Neuron (in vitro differentiated cells): ENCODE data around the gene NOS3.
"Not testable (repeated sequence)": the region's sequence is repeated elsewhere in the genome, so short reads cannot be mapped to it uniquely, and the experiment has no call there.

Experiments used
- H2AFZ ChIP-seq: one replicate; pipeline ENCODE4 v1.6.1; 2013; ENCODE audit warnings: low read depth, mild to moderate bottlenecking, inconsistent platforms, low read length, moderate library complexity
- H3K27me3 ChIP-seq: one replicate; pipeline ENCODE4 v1.6.1; 2013; ENCODE audit warnings: low read length; ENCODE audit not compliant: insufficient read depth
- H3K36me3 ChIP-seq: one replicate; pipeline ENCODE4 v1.6.1; 2013; ENCODE audit warnings: low read length; ENCODE audit not compliant: insufficient read depth
- H3K4me1 ChIP-seq: one replicate; pipeline ENCODE4 v1.6.1; 2013; ENCODE audit warnings: low read length; ENCODE audit not compliant: insufficient read depth
- H3K4me3 ChIP-seq: 2 replicates; pipeline ENCODE4 v1.5.1; 2013; ENCODE audit warnings: mild to moderate bottlenecking, low read length, moderate library complexity
- H3K9me3 ChIP-seq: one replicate; pipeline ENCODE4 v1.6.1; 2013; ENCODE audit warnings: low read length

The NOS3 gene

GRCh38 chr7:151017370-151017952 is 26.6 kb downstream of the NOS3 start:
- Histone ChIP-seq H3K4me1 (peaks cover 18% of the 10 kb centered on the region), H3K9me3 (no peaks in the 10 kb centered on the region), H3K27me3 (no peaks in the 10 kb centered on the region), H3K4me3 (peak overlapping the region; percentile 29), H2AFZ (peak overlapping the region; percentile 5), H3K36me3 (no peaks in the 10 kb centered on the region)

GRCh38 chr7:151017953-151018420 is 27.2 kb downstream of the NOS3 start:
- H3K4me3 ChIP-seq, result peak overlapping the region; percentile 29
- peak overlapping the region; percentile 5 for H2AFZ ChIP-seq
- no peaks in the 10 kb centered on the region for H3K27me3 ChIP-seq
- no peaks in the 10 kb centered on the region for H3K36me3 ChIP-seq
- H3K4me1 ChIP-seq, result peaks cover 18% of the 10 kb centered on the region
- H3K9me3 ChIP-seq, result no peaks in the 10 kb centered on the region

- H3K4me3 ChIP-seq, result no peak overlapping the region
- H3K36me3 ChIP-seq, result no peaks in the 10 kb centered on the region
- peaks cover 18% of the 10 kb centered on the region for H3K4me1 ChIP-seq
- peak overlapping the region; percentile 5 for H2AFZ ChIP-seq
- H3K27me3 ChIP-seq, result no peaks in the 10 kb centered on the region
- H3K9me3 ChIP-seq, result no peaks in the 10 kb centered on the region
These were observed 27.8 kb downstream of the NOS3 start for GRCh38 chr7:151018421-151019129.

- H3K4me3 ChIP-seq, result no peak overlapping the region
- H2AFZ ChIP-seq, result no peak overlapping the region
- no peaks in the 10 kb centered on the region for H3K27me3 ChIP-seq
- H3K9me3 ChIP-seq, result no peaks in the 10 kb centered on the region
- H3K4me1 ChIP-seq, result peaks cover 18% of the 10 kb centered on the region
- H3K36me3 ChIP-seq, result no peaks in the 10 kb centered on the region
These were observed 28.3 kb downstream of the NOS3 start for GRCh38 chr7:151019130-151019447.

- Histone ChIP-seq H3K36me3 (no peaks in the 10 kb centered on the region), H3K4me3 (peak overlapping the region; percentile 12), H3K27me3 (no peaks in the 10 kb centered on the region), H3K4me1 (peaks cover 18% of the 10 kb centered on the region), H3K9me3 (no peaks in the 10 kb centered on the region), H2AFZ (peak overlapping the region; percentile 27)
These were observed 29.4 kb downstream of the NOS3 start for GRCh38 chr7:151020231-151020630.

- no peaks in the 10 kb centered on the region for H3K27me3 ChIP-seq
- no peak overlapping the region for H2AFZ ChIP-seq
- no peaks in the 10 kb centered on the region for H3K9me3 ChIP-seq
- no peaks in the 10 kb centered on the region for H3K36me3 ChIP-seq
- peaks cover 20% of the 10 kb centered on the region for H3K4me1 ChIP-seq
- no peak overlapping the region for H3K4me3 ChIP-seq
These were observed 32.4 kb downstream of the NOS3 start for GRCh38 chr7:151023232-151023631.

GRCh38 chr7:151024435-151025056 is 33.7 kb downstream of the NOS3 start, which contains the start of gene ATG9B:
TSS of gene ATG9B (minus strand) at chr7:151024494. CDS start at chr7:151024423, 71 bp downstream.
- no peaks in the 10 kb centered on the region for H3K27me3 ChIP-seq
- no peaks in the 10 kb centered on the region for H3K9me3 ChIP-seq
- no peak within 1 kb of the TSS for H3K4me3 ChIP-seq
- peaks cover 25% of the 10 kb centered on the region for H3K4me1 ChIP-seq
- no peaks in the 10 kb centered on the region for H3K36me3 ChIP-seq
- no peak within 1 kb of the TSS for H2AFZ ChIP-seq

GRCh38 chr7:151025924-151026671 is 35.3 kb downstream of the NOS3 start:
- H3K9me3 ChIP-seq, result no peaks in the 10 kb centered on the region

GRCh38 chr7:151026771-151027727 is 36.2 kb downstream of the NOS3 start:
- not testable (repeated sequence) for H3K9me3 ChIP-seq, H3K27me3 ChIP-seq, H3K36me3 ChIP-seq, H2AFZ ChIP-seq
- Histone ChIP-seq H3K4me3 (peak overlapping the region; percentile 79), H3K4me1 (peaks cover 11% of the 10 kb centered on the region)

More at GRCh38 chr7:151025924-151026671, 35.3 kb downstream of the NOS3 start:
- no peaks in the 10 kb centered on the region for H3K27me3 ChIP-seq
- peaks cover 11% of the 10 kb centered on the region for H3K4me1 ChIP-seq
- H3K4me3 ChIP-seq, result no peak overlapping the region
- H3K36me3 ChIP-seq, result no peaks in the 10 kb centered on the region
- no peak overlapping the region for H2AFZ ChIP-seq

GRCh38 chr7:151027728-151028130 is 36.9 kb downstream of the NOS3 start:
- Histone ChIP-seq H2AFZ (peak overlapping the region; percentile 65), H3K4me1 (peaks cover 11% of the 10 kb centered on the region), H3K4me3 (peak overlapping the region; percentile 79)
- H3K27me3 ChIP-seq, H3K36me3 ChIP-seq, H3K9me3 ChIP-seq: not testable (repeated sequence)

GRCh38 chr7:151028131-151028947 is 37.5 kb downstream of the NOS3 start, which contains the start of gene ABCB8:
TSS of gene ABCB8 (plus strand) at chr7:151028450. CDS start at chr7:151028516, 66 bp downstream.
- peak within 1 kb of the TSS; percentile 79 for H3K4me3 ChIP-seq

More at GRCh38 chr7:151028131-151028947, 37.5 kb downstream of the NOS3 start, which contains the start of gene ABCB8:
- Histone ChIP-seq H3K9me3 (no peaks in the 10 kb centered on the region), H3K36me3 (no peaks in the 10 kb centered on the region), H3K4me1 (peaks cover 11% of the 10 kb centered on the region), H3K27me3 (no peaks in the 10 kb centered on the region), H2AFZ (peak within 1 kb of the TSS; percentile 65)
